Ovary (tissue), 3 donors: ENCODE results near the gene FGF5.

Source experiments
- CTCF ChIP-seq, 3 donors: fragments of 450-650 bp in 2 of 3; fragments of 200-600 bp in 1 of 3; IDR thresholded peaks; one replicate each; pipeline versions ENCODE4 v1.5.1 to v1.8.0; 2016 to 2022; ENCODE audit warnings: antibody characterized with exemption in 3 of 3, mild to moderate bottlenecking in 1 of 3
- POLR2A ChIP-seq: fragments of 450-650 bp; IDR thresholded peaks from one replicate; pipeline ENCODE4 v1.6.1; 2017; ENCODE audit warnings: antibody characterized with exemption, mild to moderate bottlenecking, moderate library complexity
- donor health status: DM: no; HTN: no; CAD: no.

- TF ChIP-seq CTCF (IDR thresholded peaks at IDR 0.05) (no peak), POLR2A (no peak)
Measured at GRCh38 chr4:80270321-80270720, 3.9 kb downstream of the FGF5 start.
